Sigmoid colon (tissue), 4 donors: ENCODE measurements around the gene RNF167.

Source experiments
- CTCF ChIP-seq, 4 experiments: fragments of 450-650 bp in 3 of 4; fragments of 200-600 bp in 1 of 4; IDR thresholded peaks; one replicate each; pipeline ENCODE4 v1.5.1; 2016 to 2019; ENCODE audit warnings: antibody characterized with exemption in 4 of 4, mild to moderate bottlenecking in 3 of 4, moderate library complexity in 2 of 4
- EP300 ChIP-seq, 4 donors: sonication (generic); formaldehyde crosslinking; IDR thresholded peaks; one replicate each; pipeline ENCODE4 v1.6.1; 2017; ENCODE audit warnings: antibody characterized with exemption in 4 of 4
- POLR2A ChIP-seq, 2 donors: fragments of 450-650 bp; IDR thresholded peaks; one replicate each; pipeline ENCODE4 v1.6.1; 2016; ENCODE audit warnings: antibody characterized with exemption in 2 of 2, mild to moderate bottlenecking in 2 of 2, moderate library complexity in 2 of 2
- POLR2AphosphoS5 ChIP-seq, 4 donors: sonication (generic); formaldehyde crosslinking; IDR thresholded peaks; one replicate each; pipeline ENCODE4 v1.6.1; 2017; ENCODE audit warnings: antibody characterized with exemption in 4 of 4

- peak; percentile 62 to 90 (median 80) for TF ChIP-seq CTCF (IDR thresholded peaks at IDR 0.05)
- TF ChIP-seq POLR2A (IDR thresholded peaks at IDR 0.05): no peak
- TF ChIP-seq POLR2AphosphoS5 (IDR thresholded peaks at IDR 0.05): peak in 3 of 4 donors; percentile 18 to 47 (median 37)
- no peak for TF ChIP-seq EP300 (IDR thresholded peaks at IDR 0.05)
Measured at GRCh38 chr17:4908711-4909496, 31.2 kb upstream of the RNF167 start.
